H9 (cell line): ENCODE results near the gene RASL10B. TPM values are rescaled to one million over a fixed set of nuclear protein-coding genes. Genes with fewer than 3 reads are reported as not detected.

ENCODE experiments used
- DNase-seq: peaks from one replicate; pipeline ENCODE4 v3.0.0-alpha.2; 2017
- H2AFZ ChIP-seq: one replicate; pipeline ENCODE4 v1.6.1; 2013; ENCODE audit warnings: mild to moderate bottlenecking, low read length, control low read depth, moderate library complexity
- H2AK5ac ChIP-seq: 2 replicates; pipeline ENCODE4 v1.6.1; 2013; ENCODE audit warnings: low read length, control low read depth, mixed read lengths; ENCODE audit not compliant: insufficient read length
- H2BK120ac ChIP-seq: one replicate; pipeline ENCODE4 v1.6.1; 2013; ENCODE audit warnings: low read depth, mild to moderate bottlenecking, low read length, control low read depth, inconsistent platforms; ENCODE audit not compliant: poor library complexity, severe bottlenecking
- H2BK12ac ChIP-seq: 2 replicates; pipeline ENCODE4 v1.6.1; 2013; ENCODE audit warnings: low read length, control low read depth, mixed read lengths, low read depth; ENCODE audit not compliant: insufficient read length
- H2BK15ac ChIP-seq: 2 replicates; pipeline ENCODE4 v1.6.1; 2013; ENCODE audit warnings: low read depth, low read length, control low read depth
- H2BK20ac ChIP-seq: one replicate; pipeline ENCODE4 v1.6.1; 2013; ENCODE audit warnings: low read depth, mild to moderate bottlenecking, low read length, control low read depth, inconsistent platforms; ENCODE audit not compliant: poor library complexity, severe bottlenecking
- H2BK5ac ChIP-seq: 2 replicates; pipeline ENCODE4 v1.6.1; 2013; ENCODE audit warnings: low read length, control low read depth, mixed read lengths; ENCODE audit not compliant: insufficient read length
- H3K14ac ChIP-seq: 2 replicates; pipeline ENCODE4 v1.6.1; 2013; ENCODE audit warnings: low read length, control low read depth; ENCODE audit not compliant: insufficient read depth
- H3K18ac ChIP-seq: 2 replicates; pipeline ENCODE4 v1.6.1; 2013; ENCODE audit warnings: low read depth, mild to moderate bottlenecking, mixed read lengths, low read length, control low read depth; ENCODE audit not compliant: insufficient read length
- H3K23ac ChIP-seq: 2 replicates; pipeline ENCODE4 v1.6.1; 2013; ENCODE audit warnings: low read length, control low read depth, mixed read lengths, low read depth; ENCODE audit not compliant: insufficient read length
- H3K23me2 ChIP-seq: 2 replicates; pipeline ENCODE4 v1.6.1; 2013; ENCODE audit warnings: low read depth, mild to moderate bottlenecking, mixed read lengths, low read length, control low read depth; ENCODE audit not compliant: insufficient read length, poor library complexity, severe bottlenecking
- H3K27ac ChIP-seq: 2 replicates; pipeline ENCODE4 v1.5.1; 2013; ENCODE audit warnings: low read length, control low read depth, mixed read lengths, low read depth; ENCODE audit not compliant: insufficient read length
- H3K27me3 ChIP-seq: 2 replicates; pipeline ENCODE4 v1.6.1; 2013; ENCODE audit warnings: low read length, control low read depth, inconsistent platforms; ENCODE audit not compliant: insufficient read depth
- H3K4ac ChIP-seq: 2 replicates; pipeline ENCODE4 v1.6.1; 2013; ENCODE audit warnings: low read depth, mild to moderate bottlenecking, control low read depth, inconsistent platforms, low read length, moderate library complexity
- H3K4me1 ChIP-seq: 2 replicates; pipeline ENCODE4 v1.6.1; 2013; ENCODE audit warnings: low read length, control low read depth, inconsistent platforms; ENCODE audit not compliant: insufficient read depth
- H3K4me2 ChIP-seq: 2 replicates; pipeline ENCODE4 v1.6.1; 2013; ENCODE audit warnings: low read length, control low read depth, mixed read lengths; ENCODE audit not compliant: insufficient read length, insufficient read depth
- H3K56ac ChIP-seq: 2 replicates; pipeline ENCODE4 v1.6.1; 2013; ENCODE audit warnings: low read depth, mild to moderate bottlenecking, mixed read lengths, low read length, control low read depth; ENCODE audit not compliant: insufficient read length
- H3K79me1 ChIP-seq: 2 replicates; pipeline ENCODE4 v1.6.1; 2013; ENCODE audit warnings: low read depth, mild to moderate bottlenecking, moderate library complexity, low read length, control low read depth, inconsistent platforms; ENCODE audit not compliant: insufficient read depth, poor library complexity, severe bottlenecking
- H3K79me2 ChIP-seq: 2 replicates; pipeline ENCODE4 v1.6.1; 2013; ENCODE audit warnings: low read length, control low read depth, inconsistent platforms; ENCODE audit not compliant: insufficient read depth
- H3K9ac ChIP-seq: 2 replicates; pipeline ENCODE4 v1.6.1; 2013; ENCODE audit warnings: low read length, control low read depth, mixed read lengths; ENCODE audit not compliant: insufficient read length; ENCODE audit errors: extremely low read depth
- H3K9me3 ChIP-seq: one replicate; pipeline ENCODE4 v1.6.1; 2013; ENCODE audit warnings: low read depth, low read length, inconsistent platforms; ENCODE audit not compliant: control insufficient read depth
- H3T11ph ChIP-seq: one replicate; pipeline ENCODE4 v1.6.1; 2013; ENCODE audit warnings: mild to moderate bottlenecking, low read length, control low read depth, inconsistent platforms
- H4K20me1 ChIP-seq: one replicate; pipeline ENCODE4 v1.6.1; 2013; ENCODE audit not compliant: control insufficient read depth, insufficient read length, insufficient read depth
- H4K5ac ChIP-seq: 2 replicates; pipeline ENCODE4 v1.6.1; 2013; ENCODE audit warnings: low read depth, mild to moderate bottlenecking, mixed read lengths, low read length, control low read depth; ENCODE audit not compliant: insufficient read length
- H4K8ac ChIP-seq: replicated peaks from 2 replicates; pipeline ENCODE4 v1.6.1; 2013; ENCODE audit warnings: low read length, control low read depth, mixed read lengths, low read depth; ENCODE audit not compliant: insufficient read length
- H4K91ac ChIP-seq: 2 replicates; pipeline ENCODE4 v1.6.1; 2013; ENCODE audit warnings: low read depth, mild to moderate bottlenecking, moderate library complexity, mixed read lengths, low read length, control low read depth; ENCODE audit not compliant: insufficient read length
- H3K27ac Mint-ChIP-seq, 3 experiments: 2 replicates in 2 of 3; 3 replicates in 1 of 3; pipeline ENCODE4 v1.8.0; 2020 to 2021; ENCODE audit warnings: mixed read lengths in 3 of 3, mild to moderate bottlenecking in 1 of 3, moderate library complexity in 1 of 3
- H3K27me3 Mint-ChIP-seq: 2 replicates; pipeline ENCODE4 v1.8.0; 2021; ENCODE audit warnings: low read depth, mild to moderate bottlenecking, moderate library complexity, mixed read lengths
- H3K36me3 Mint-ChIP-seq, 3 experiments: 2 replicates in 2 of 3; 3 replicates in 1 of 3; pipeline ENCODE4 v1.8.0; 2020 to 2021; ENCODE audit warnings: low read depth in 3 of 3, mixed read lengths in 3 of 3; ENCODE audit not compliant: insufficient read depth in 1 of 3
- H3K4me1 Mint-ChIP-seq, 2 experiments: 2 replicates each; pipeline ENCODE4 v1.8.0; 2020; ENCODE audit warnings: mixed read lengths in 2 of 2
- H3K4me3 Mint-ChIP-seq, 2 experiments: 2 replicates in 1 of 2; 3 replicates in 1 of 2; pipeline ENCODE4 v1.8.0; 2020 to 2021; ENCODE audit warnings: mild to moderate bottlenecking in 2 of 2, mixed read lengths in 2 of 2, moderate library complexity in 1 of 2
- H3K9me3 Mint-ChIP-seq, 2 experiments: 2 replicates in 1 of 2; 3 replicates in 1 of 2; pipeline ENCODE4 v1.8.0; 2020; ENCODE audit warnings: mild to moderate bottlenecking in 2 of 2, mixed read lengths in 2 of 2, moderate library complexity in 1 of 2
- CTCF ChIP-seq: fragments of 200-600 bp; sonication (generic); conservative IDR thresholded peaks from 3 replicates; pipeline ENCODE4 v1.8.0; 2021; ENCODE audit warnings: antibody characterized with exemption, mild to moderate bottlenecking
- WGBS: extraction: QIAGEN DNeasy Blood & Tissue Kit; methylation state at CpG from one replicate; pipeline ENCODE4 v1.1.7; 2013; ENCODE audit warnings: missing lambda C conversion rate, low lambda C conversion rate, mixed read lengths; ENCODE audit not compliant: insufficient read length; ENCODE audit errors: extremely low coverage; 5-methylcytosine and 5-hydroxymethylcytosine counted together
- total RNA-seq: library from RNA; stranded (reverse); gene quantifications from 2 replicates; pipeline ENCODE4 v1.2.1, GENCODE V29; 2021

RASL10B gene
- total RNA-seq, 1 experiment from 2014 or later = 15.9 TPM

GRCh38 chr17:35742896-35743477 lies 11.5 kb downstream of the RASL10B start:
- H3K36me3 Mint-ChIP-seq = no peaks in the 10 kb centered on the region; a peak in 1 of 7 replicates
- Histone ChIP-seq H3K79me2 (no peaks in the 10 kb centered on the region), H4K91ac (no peak overlapping the region), H3K9me3 (no peaks in the 10 kb centered on the region), H3K56ac (no peak overlapping the region), H2BK5ac (no peak overlapping the region), H3K79me1 (no peaks in the 10 kb centered on the region), H2BK120ac (no peak overlapping the region), H3K23me2 (peaks cover 4% of the 10 kb centered on the region), H2BK12ac (no peak overlapping the region), H4K20me1 (no peaks in the 10 kb centered on the region), H4K8ac (no peak overlapping the region), H3K9ac (no peak overlapping the region), H3K14ac (no peak overlapping the region), H2BK20ac (no peak overlapping the region), H4K5ac (no peak overlapping the region), H3T11ph (no peak overlapping the region), H2AK5ac (no peak overlapping the region), H2BK15ac (no peak overlapping the region), H2AFZ (no peak overlapping the region), H3K4me1 (no peaks in the 10 kb centered on the region), H3K4ac (no peak overlapping the region), H3K18ac (no peak overlapping the region), H3K27me3 (peaks cover 17% of the 10 kb centered on the region; the same call in 1 of the 2 replicates), H3K4me2 (no peak overlapping the region), H3K27ac (no peak overlapping the region), H3K23ac (no peak overlapping the region)
- DNase-seq = no peak
- H3K4me1 Mint-ChIP-seq = peaks cover 7 to 16% of the 10 kb centered on the region in 2 experiments
- H3K9me3 Mint-ChIP-seq = peaks cover 0 to 6% of the 10 kb centered on the region in 2 experiments; a peak in 2 of 5 replicates
- no CpG with 5 or more reads among the region's 7 CpGs for WGBS
- no peak overlapping the region for H3K4me3 Mint-ChIP-seq
- no peak for TF ChIP-seq CTCF
- H3K27me3 Mint-ChIP-seq = peaks cover 62% of the 10 kb centered on the region
- H3K27ac Mint-ChIP-seq = no peak overlapping the region; a peak in 1 of 7 replicates
